SK-N-SH (cell line): Measurements from ENCODE around the gene OR10C1.
"Not testable (repeated sequence)": the region's sequence is repeated elsewhere in the genome, so short reads cannot be mapped to it uniquely, and the experiment has no call there.

Experiments
- MEF2A ChIP-seq: IDR thresholded peaks from 2 replicates; pipeline ENCODE4 v1.4.0; 2012; ENCODE audit warnings: low read depth, borderline replicate concordance
- RCOR1 ChIP-seq: fragments of 150-350 bp; IDR thresholded peaks from 2 replicates; pipeline ENCODE4 v1.6.1; 2017; ENCODE audit warnings: antibody characterized with exemption, low read length
- SIN3A ChIP-seq: IDR thresholded peaks from 2 replicates; pipeline ENCODE4 v1.6.1; 2012; ENCODE audit warnings: low read depth, mild to moderate bottlenecking, low read length, moderate library complexity, borderline replicate concordance
- SMC3 ChIP-seq: IDR thresholded peaks from 2 replicates; pipeline ENCODE4 v1.6.1; 2012; ENCODE audit warnings: low read depth, low read length, improper control_type of control experiment
- TAF1 ChIP-seq: IDR thresholded peaks from 2 replicates; pipeline ENCODE4 v1.6.1; 2012; ENCODE audit warnings: low read depth, mild to moderate bottlenecking, low read length, moderate library complexity, borderline replicate concordance
- TF ChIP-seq, protein P1 (sequence below): fragments of 200-600 bp; sonication (generic); IDR thresholded peaks from 2 replicates; pipeline ENCODE4 v1.6.1; 2017; ENCODE audit warnings: antibody characterized with exemption, mild to moderate bottlenecking, moderate library complexity

DNA sequence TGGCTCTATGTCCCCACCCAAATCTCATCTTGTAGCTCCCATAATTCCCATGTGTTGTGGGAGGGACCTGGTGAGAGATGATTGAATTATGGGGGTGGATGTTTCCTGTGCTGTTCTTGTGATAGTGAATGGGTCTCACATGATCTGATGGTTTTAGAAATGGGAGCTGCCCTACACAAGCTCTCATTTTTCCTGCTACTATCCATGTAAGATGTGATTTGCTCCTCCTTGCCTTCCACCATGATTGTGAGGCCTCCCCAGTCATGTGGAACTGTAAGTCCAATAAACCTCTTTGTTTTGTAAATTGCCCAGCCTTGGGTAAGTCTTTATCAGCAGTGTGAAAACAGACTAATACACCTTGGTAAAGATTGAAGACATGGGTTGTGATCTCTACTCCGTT is 4.9 kb downstream of the OR10C1 start:
- TF ChIP-seq, protein P1, sequence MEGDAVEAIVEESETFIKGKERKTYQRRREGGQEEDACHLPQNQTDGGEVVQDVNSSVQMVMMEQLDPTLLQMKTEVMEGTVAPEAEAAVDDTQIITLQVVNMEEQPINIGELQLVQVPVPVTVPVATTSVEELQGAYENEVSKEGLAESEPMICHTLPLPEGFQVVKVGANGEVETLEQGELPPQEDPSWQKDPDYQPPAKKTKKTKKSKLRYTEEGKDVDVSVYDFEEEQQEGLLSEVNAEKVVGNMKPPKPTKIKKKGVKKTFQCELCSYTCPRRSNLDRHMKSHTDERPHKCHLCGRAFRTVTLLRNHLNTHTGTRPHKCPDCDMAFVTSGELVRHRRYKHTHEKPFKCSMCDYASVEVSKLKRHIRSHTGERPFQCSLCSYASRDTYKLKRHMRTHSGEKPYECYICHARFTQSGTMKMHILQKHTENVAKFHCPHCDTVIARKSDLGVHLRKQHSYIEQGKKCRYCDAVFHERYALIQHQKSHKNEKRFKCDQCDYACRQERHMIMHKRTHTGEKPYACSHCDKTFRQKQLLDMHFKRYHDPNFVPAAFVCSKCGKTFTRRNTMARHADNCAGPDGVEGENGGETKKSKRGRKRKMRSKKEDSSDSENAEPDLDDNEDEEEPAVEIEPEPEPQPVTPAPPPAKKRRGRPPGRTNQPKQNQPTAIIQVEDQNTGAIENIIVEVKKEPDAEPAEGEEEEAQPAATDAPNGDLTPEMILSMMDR: not testable (repeated sequence)
- TF ChIP-seq RCOR1, SIN3A, SMC3, MEF2A, TAF1: not testable (repeated sequence)
